Trophoblast cell (in vitro differentiated cells and primary cell): ENCODE data around the gene RAP2A.

Source experiments
- DNase-seq, 2 donors: peaks; one replicate each; pipeline ENCODE4 v3.0.0-alpha.2; 2016
- H2AFZ ChIP-seq: 2 replicates; pipeline ENCODE4 v1.6.1; 2013; ENCODE audit warnings: low read length, moderate library complexity, mild to moderate bottlenecking; ENCODE audit not compliant: insufficient read depth, poor library complexity
- H2AK5ac ChIP-seq: 2 replicates; pipeline ENCODE4 v1.6.1; 2013; ENCODE audit warnings: mild to moderate bottlenecking, low read length
- H2BK120ac ChIP-seq: 2 replicates; pipeline ENCODE4 v1.6.1; 2013; ENCODE audit warnings: low read length, mild to moderate bottlenecking, moderate library complexity; ENCODE audit not compliant: insufficient read depth, poor library complexity
- H2BK12ac ChIP-seq: 2 replicates; pipeline ENCODE4 v1.6.1; 2013; ENCODE audit warnings: mild to moderate bottlenecking, low read length, moderate library complexity
- H2BK5ac ChIP-seq: 2 replicates; pipeline ENCODE4 v1.6.1; 2013; ENCODE audit warnings: low read length, low read depth, moderate library complexity, mild to moderate bottlenecking; ENCODE audit not compliant: poor library complexity
- H3K14ac ChIP-seq: 2 replicates; pipeline ENCODE4 v1.6.1; 2013; ENCODE audit warnings: mild to moderate bottlenecking, low read length
- H3K18ac ChIP-seq: 2 replicates; pipeline ENCODE4 v1.6.1; 2013; ENCODE audit warnings: mild to moderate bottlenecking, low read length
- H3K23ac ChIP-seq: 2 replicates; pipeline ENCODE4 v1.6.1; 2013; ENCODE audit warnings: low read length
- H3K27ac ChIP-seq: 2 replicates; pipeline ENCODE4 v1.5.1; 2013; ENCODE audit warnings: low read depth, mild to moderate bottlenecking, inconsistent platforms, low read length, moderate library complexity
- H3K27me3 ChIP-seq: 2 replicates; pipeline ENCODE4 v1.6.1; 2013; ENCODE audit warnings: inconsistent platforms, mild to moderate bottlenecking, low read length, moderate library complexity; ENCODE audit not compliant: insufficient read depth
- H3K36me3 ChIP-seq, 2 experiments: 1 replicate in 1 of 2; 2 replicates in 1 of 2; pipeline ENCODE4 v1.6.1; 2013; ENCODE audit warnings: low read length in 2 of 2, mild to moderate bottlenecking in 2 of 2, moderate library complexity in 1 of 2; ENCODE audit not compliant: insufficient read depth in 2 of 2, control insufficient read depth in 1 of 2
- H3K4ac ChIP-seq: 2 replicates; pipeline ENCODE4 v1.6.1; 2013; ENCODE audit warnings: low read depth, mild to moderate bottlenecking, low read length, moderate library complexity
- H3K4me1 ChIP-seq, 2 experiments: 1 replicate in 1 of 2; 2 replicates in 1 of 2; pipeline ENCODE4 v1.6.1; 2013; ENCODE audit warnings: low read length in 2 of 2, mild to moderate bottlenecking in 2 of 2, moderate library complexity in 1 of 2; ENCODE audit not compliant: insufficient read depth in 2 of 2, control insufficient read depth in 1 of 2
- H3K4me2 ChIP-seq: 2 replicates; pipeline ENCODE4 v1.6.1; 2013; ENCODE audit warnings: inconsistent platforms, mild to moderate bottlenecking, low read length, moderate library complexity
- H3K4me3 ChIP-seq: 2 replicates; pipeline ENCODE4 v1.5.1; 2013; ENCODE audit warnings: mild to moderate bottlenecking, low read depth, low read length, inconsistent platforms
- H3K79me1 ChIP-seq: one replicate; pipeline ENCODE4 v1.6.1; 2013; ENCODE audit warnings: low read length
- H3K79me2 ChIP-seq: 2 replicates; pipeline ENCODE4 v1.6.1; 2013; ENCODE audit warnings: low read length, mild to moderate bottlenecking; ENCODE audit not compliant: control insufficient read depth, insufficient read depth, poor library complexity
- H3K9ac ChIP-seq: 2 replicates; pipeline ENCODE4 v1.6.1; 2013; ENCODE audit warnings: mild to moderate bottlenecking, low read length
- H3K9me3 ChIP-seq: 2 replicates; pipeline ENCODE4 v1.6.1; 2013; ENCODE audit warnings: low read depth, mild to moderate bottlenecking, control low read depth, inconsistent platforms, low read length; ENCODE audit not compliant: insufficient read depth
- H4K12ac ChIP-seq: 2 replicates; pipeline ENCODE4 v1.6.1; 2013; ENCODE audit warnings: low read depth, mild to moderate bottlenecking, low read length, moderate library complexity
- H4K8ac ChIP-seq: 2 replicates; pipeline ENCODE4 v1.6.1; 2013; ENCODE audit warnings: low read depth, mild to moderate bottlenecking, low read length, moderate library complexity
- H4K91ac ChIP-seq: one replicate; pipeline ENCODE4 v1.6.1; 2013; ENCODE audit warnings: low read depth, mild to moderate bottlenecking, low read length, moderate library complexity
- WGBS: extraction: QIAGEN DNeasy Blood & Tissue Kit; methylation state at CpG from one replicate; pipeline ENCODE4 v1.1.7; 2013; ENCODE audit warnings: missing lambda C conversion rate; ENCODE audit not compliant: insufficient read length, insufficient coverage; ENCODE audit errors: extremely low coverage; 5-methylcytosine and 5-hydroxymethylcytosine counted together

Gene RAP2A

GRCh38 chr13:97386801-97387484, 47.0 kb upstream of the RAP2A start:
- Histone ChIP-seq H3K18ac (no peak overlapping the region), H4K91ac (no peak overlapping the region), H3K4me3 (no peak overlapping the region), H3K79me2 (no peaks in the 10 kb centered on the region), H3K27me3 (no peaks in the 10 kb centered on the region), H3K9ac (no peak overlapping the region), H3K23ac (no peak overlapping the region), H3K27ac (no peak overlapping the region), H3K4ac (no peak overlapping the region), H4K8ac (peak overlapping the region; percentile 43), H2AK5ac (no peak overlapping the region), H2BK12ac (no peak overlapping the region), H3K4me2 (no peak overlapping the region), H2BK5ac (no peak overlapping the region), H3K14ac (no peak overlapping the region), H2BK120ac (no peak overlapping the region), H3K36me3 (peaks cover 13 to 32% of the 10 kb centered on the region in 2 experiments), H3K9me3 (no peaks in the 10 kb centered on the region), H3K79me1 (no peaks in the 10 kb centered on the region), H2AFZ (no peak overlapping the region), H4K12ac (peak overlapping the region; percentile 36), H3K4me1 (peaks cover 3 to 6% of the 10 kb centered on the region in 2 experiments)
- no CpG with 5 or more reads among the region's 4 CpGs for WGBS
- DNase-seq, result peak; percentile 35 to 64

GRCh38 chr13:97387485-97387839, 46.5 kb upstream of the RAP2A start:
- peak; percentile 82 to 94 for DNase-seq
- H3K4me2 ChIP-seq, result no peak overlapping the region
- no peaks in the 10 kb centered on the region for H3K27me3 ChIP-seq
- H3K36me3 ChIP-seq, result peaks cover 10 to 28% of the 10 kb centered on the region in 2 experiments
- no peak overlapping the region for H2BK5ac ChIP-seq
- H3K27ac ChIP-seq, result no peak overlapping the region
- H3K79me2 ChIP-seq, result no peaks in the 10 kb centered on the region
- no peak overlapping the region for H4K91ac ChIP-seq
- H3K4me3 ChIP-seq, result no peak overlapping the region
- H3K79me1 ChIP-seq, result no peaks in the 10 kb centered on the region
- H2BK12ac ChIP-seq, result no peak overlapping the region
- H3K9ac ChIP-seq, result no peak overlapping the region
- H3K23ac ChIP-seq, result no peak overlapping the region
- H3K4ac ChIP-seq, result no peak overlapping the region
- no peak overlapping the region for H2AK5ac ChIP-seq
- no peak overlapping the region for H3K18ac ChIP-seq
- no CpG with 5 or more reads among the region's 5 CpGs for whole genome bisulfite sequencing
- no peak overlapping the region for H3K14ac ChIP-seq
- H3K9me3 ChIP-seq, result no peaks in the 10 kb centered on the region
- peaks cover 3 to 6% of the 10 kb centered on the region in 2 experiments for H3K4me1 ChIP-seq
- no peak overlapping the region for H2AFZ ChIP-seq
- H4K8ac ChIP-seq, result peak overlapping the region; percentile 43
- H4K12ac ChIP-seq, result no peak overlapping the region
- no peak overlapping the region for H2BK120ac ChIP-seq

- Histone ChIP-seq H3K4me1 (peaks cover 3 to 6% of the 10 kb centered on the region in 2 experiments), H3K4ac (no peak overlapping the region), H2BK12ac (no peak overlapping the region), H3K18ac (no peak overlapping the region), H2BK120ac (no peak overlapping the region), H3K27me3 (no peaks in the 10 kb centered on the region), H4K91ac (no peak overlapping the region), H3K79me1 (no peaks in the 10 kb centered on the region), H3K23ac (no peak overlapping the region), H3K4me3 (no peak overlapping the region), H2AFZ (no peak overlapping the region), H2AK5ac (no peak overlapping the region), H3K27ac (no peak overlapping the region), H4K12ac (no peak overlapping the region), H3K36me3 (peaks cover 8 to 23% of the 10 kb centered on the region in 2 experiments), H4K8ac (no peak overlapping the region), H3K9me3 (no peaks in the 10 kb centered on the region), H3K79me2 (no peaks in the 10 kb centered on the region), H3K9ac (no peak overlapping the region), H3K14ac (no peak overlapping the region), H2BK5ac (no peak overlapping the region), H3K4me2 (no peak overlapping the region)
- WGBS, result no CpG with 5 or more reads among the region's 1 CpG
- DNase-seq, result no peak
These were observed 46.1 kb upstream of the RAP2A start for GRCh38 chr13:97387890-97388289.

DNA sequence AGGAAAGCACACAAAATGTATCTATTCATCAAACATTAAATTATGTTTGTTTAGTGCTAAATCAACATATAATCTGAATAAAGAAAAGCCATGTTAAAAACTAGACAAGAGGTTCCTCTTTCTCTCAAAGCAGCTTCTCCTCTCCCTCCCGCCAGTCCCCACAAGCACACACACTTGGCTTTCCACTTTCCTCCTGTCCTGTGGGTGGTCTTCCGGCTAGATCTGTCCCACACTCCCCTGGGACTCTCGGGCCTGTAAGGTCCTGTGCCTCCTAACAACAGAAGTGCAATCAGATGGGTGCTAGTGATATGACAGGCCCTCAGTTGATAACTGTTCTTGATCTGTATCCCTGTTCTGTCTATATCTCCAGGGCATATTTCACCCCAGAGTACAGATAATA, 45.6 kb upstream of the RAP2A start:
- no CpG with 5 or more reads among the region's 3 CpGs for WGBS
- no peak for DNase-seq
- no peak overlapping the region for H3K27ac ChIP-seq
- H4K12ac ChIP-seq, result no peak overlapping the region
- no peak overlapping the region for H3K23ac ChIP-seq
- no peak overlapping the region for H2BK120ac ChIP-seq
- peaks cover 8 to 23% of the 10 kb centered on the region in 2 experiments for H3K36me3 ChIP-seq
- no peaks in the 10 kb centered on the region for H3K79me2 ChIP-seq
- no peak overlapping the region for H2AK5ac ChIP-seq
- H3K4me3 ChIP-seq, result no peak overlapping the region
- H2BK5ac ChIP-seq, result no peak overlapping the region
- H3K79me1 ChIP-seq, result no peaks in the 10 kb centered on the region
- no peaks in the 10 kb centered on the region for H3K9me3 ChIP-seq
- no peaks in the 10 kb centered on the region for H3K27me3 ChIP-seq
- H3K14ac ChIP-seq, result no peak overlapping the region
- no peak overlapping the region for H2BK12ac ChIP-seq
- no peak overlapping the region for H3K4ac ChIP-seq
- H2AFZ ChIP-seq, result no peak overlapping the region
- no peak overlapping the region for H4K8ac ChIP-seq
- no peak overlapping the region for H3K18ac ChIP-seq
- no peak overlapping the region for H4K91ac ChIP-seq
- H3K9ac ChIP-seq, result no peak overlapping the region
- H3K4me1 ChIP-seq, result peaks cover 3 to 6% of the 10 kb centered on the region in 2 experiments
- no peak overlapping the region for H3K4me2 ChIP-seq
